ENCODE results near the gene TXNRD2. TPM values are rescaled to one million over a fixed set of nuclear protein-coding genes. Genes with fewer than 3 reads are reported as not detected.

TXNRD2 gene
- total and polyA plus RNA-seq, 8 donors = 6.4 to 69.5 (median 42.3) TPM

DNA sequence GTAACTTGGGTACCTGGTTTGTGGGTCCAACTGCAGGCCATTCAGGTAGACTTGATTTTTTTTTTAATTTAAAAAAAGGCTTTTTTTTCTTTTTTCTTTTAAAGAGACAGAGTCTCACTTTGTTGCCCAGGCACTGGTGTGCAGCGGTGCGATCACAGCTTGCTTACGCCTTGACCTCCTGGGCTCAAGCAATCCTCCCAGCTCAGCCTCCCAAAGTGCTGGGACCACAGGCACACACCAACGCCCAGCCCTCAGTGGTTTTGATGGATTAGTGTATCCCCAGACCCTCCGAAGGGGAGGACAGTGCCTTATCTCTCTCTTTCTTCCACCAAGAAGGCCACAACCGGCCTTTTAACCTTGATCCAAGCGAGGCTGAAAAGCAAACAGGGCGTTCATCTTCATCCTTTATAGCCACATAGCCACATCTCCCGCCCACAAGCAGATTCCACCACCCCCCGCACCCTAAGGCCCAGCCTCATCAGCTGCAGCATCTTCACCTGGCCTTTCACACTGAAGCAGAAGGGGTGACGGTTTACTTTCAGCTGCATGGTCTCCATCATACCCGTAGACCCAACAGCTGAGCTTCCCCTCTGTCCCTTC is 17.6 kb downstream of the TXNRD2 start:
- H3K36me3 ChIP-seq = peaks cover 1 to 23% (median 15%) of the 10 kb centered on the region in 4 donors
- 85 to 93% (median 87%) methylated on average over 12 of the region's 12 CpGs for WGBS, 5 donors
- no peaks in the 10 kb centered on the region for H3K9me3 ChIP-seq
- TF ChIP-seq POLR2A (IDR thresholded peaks at IDR 0.05) (no peak), POLR2AphosphoS5 (IDR thresholded peaks at IDR 0.05) (no peak), EP300 (IDR thresholded peaks at IDR 0.05) (no peak)
- TF ChIP-seq, protein P1, sequence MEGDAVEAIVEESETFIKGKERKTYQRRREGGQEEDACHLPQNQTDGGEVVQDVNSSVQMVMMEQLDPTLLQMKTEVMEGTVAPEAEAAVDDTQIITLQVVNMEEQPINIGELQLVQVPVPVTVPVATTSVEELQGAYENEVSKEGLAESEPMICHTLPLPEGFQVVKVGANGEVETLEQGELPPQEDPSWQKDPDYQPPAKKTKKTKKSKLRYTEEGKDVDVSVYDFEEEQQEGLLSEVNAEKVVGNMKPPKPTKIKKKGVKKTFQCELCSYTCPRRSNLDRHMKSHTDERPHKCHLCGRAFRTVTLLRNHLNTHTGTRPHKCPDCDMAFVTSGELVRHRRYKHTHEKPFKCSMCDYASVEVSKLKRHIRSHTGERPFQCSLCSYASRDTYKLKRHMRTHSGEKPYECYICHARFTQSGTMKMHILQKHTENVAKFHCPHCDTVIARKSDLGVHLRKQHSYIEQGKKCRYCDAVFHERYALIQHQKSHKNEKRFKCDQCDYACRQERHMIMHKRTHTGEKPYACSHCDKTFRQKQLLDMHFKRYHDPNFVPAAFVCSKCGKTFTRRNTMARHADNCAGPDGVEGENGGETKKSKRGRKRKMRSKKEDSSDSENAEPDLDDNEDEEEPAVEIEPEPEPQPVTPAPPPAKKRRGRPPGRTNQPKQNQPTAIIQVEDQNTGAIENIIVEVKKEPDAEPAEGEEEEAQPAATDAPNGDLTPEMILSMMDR (IDR thresholded peaks at IDR 0.05) = no peak
- H3K4me1 ChIP-seq = no peaks in the 10 kb centered on the region
- H3K27ac ChIP-seq = no peak overlapping the region
- intact Hi-C loops (cut with DNase I; ENCODE audit: low total_unique reads) = no loop called here
- DNase-seq = no peak
- H3K4me3 ChIP-seq = no peak overlapping the region
- no peaks in the 10 kb centered on the region for H3K27me3 ChIP-seq

DNA sequence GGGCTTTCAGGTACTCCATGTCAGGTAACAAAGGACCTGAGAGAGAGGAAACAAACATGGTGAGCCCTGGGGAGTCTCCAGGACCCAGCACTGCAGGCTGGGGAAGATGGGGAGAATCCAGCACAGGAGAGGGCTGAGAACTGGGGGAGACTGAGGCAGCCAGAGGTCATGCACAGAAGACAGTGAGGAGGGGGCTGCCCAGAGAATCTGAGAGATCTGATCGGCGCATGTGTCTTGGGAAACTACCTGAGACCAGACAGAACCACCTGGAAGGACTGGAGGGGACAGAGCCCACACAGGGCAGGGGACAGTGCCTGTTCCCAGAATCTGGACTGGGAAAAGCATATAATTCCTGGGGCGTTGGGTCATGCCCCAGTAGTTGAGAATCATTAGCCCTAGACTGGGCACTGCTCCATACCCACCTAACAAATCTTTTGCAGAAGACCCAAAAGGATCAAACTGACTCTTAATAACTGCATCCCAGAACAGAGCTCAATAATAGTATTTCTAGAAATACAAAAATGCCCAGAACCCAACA is 20.0 kb downstream of the TXNRD2 start:
- peaks cover 0 to 15% (median 4%) of the 10 kb centered on the region in 4 donors for H3K4me1 ChIP-seq
- no peaks in the 10 kb centered on the region for H3K27me3 ChIP-seq
- no peak overlapping the region for H3K27ac ChIP-seq
- intact Hi-C loops (cut with DNase I; ENCODE audit: low total_unique reads) = no loop called here
- peaks cover 21 to 47% (median 36%) of the 10 kb centered on the region in 4 donors for H3K36me3 ChIP-seq
- TF ChIP-seq EP300 (IDR thresholded peaks at IDR 0.05) (no peak), POLR2A (IDR thresholded peaks at IDR 0.05) (no peak), POLR2AphosphoS5 (IDR thresholded peaks at IDR 0.05) (no peak)
- TF ChIP-seq, protein P1 (IDR thresholded peaks at IDR 0.05) = no peak
- WGBS, 5 donors = 64 to 86% (median 68%) methylated on average over 3 of the region's 3 CpGs
- no peak overlapping the region for H3K4me3 ChIP-seq
- H3K9me3 ChIP-seq = no peaks in the 10 kb centered on the region
- no peak for DNase-seq

DNA sequence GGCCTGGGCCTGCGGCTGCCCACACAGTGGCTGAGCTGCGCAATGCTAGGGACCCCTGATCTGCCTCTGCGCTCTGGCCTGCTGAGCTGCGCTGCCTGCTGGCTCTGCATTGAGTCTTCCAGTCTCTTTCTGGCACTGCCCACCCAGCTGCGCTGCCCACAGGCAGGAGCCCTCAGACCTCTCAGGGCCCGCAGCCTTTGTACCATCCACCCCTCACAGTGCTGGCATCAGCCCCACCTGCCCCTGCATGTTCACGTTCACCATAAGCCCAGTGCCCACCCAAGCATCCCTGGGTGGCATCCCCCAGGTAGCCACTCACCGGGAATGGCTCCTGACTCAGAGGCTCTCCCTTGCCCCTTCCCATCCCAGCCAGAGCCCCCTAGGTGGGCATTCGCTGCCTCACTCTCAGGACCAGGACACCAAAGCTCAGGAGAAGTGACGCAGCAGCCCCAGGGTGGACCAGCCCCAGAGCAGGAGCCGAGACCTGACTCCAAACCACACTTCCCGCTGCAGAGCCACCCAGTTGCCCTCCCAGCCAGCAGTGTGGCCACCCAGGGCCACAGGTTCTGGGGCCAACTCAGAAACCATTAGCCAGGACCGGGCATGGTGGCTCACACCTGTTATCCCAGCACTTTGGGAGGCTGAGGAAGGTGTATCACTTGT is 21.8 kb downstream of the TXNRD2 start:
- peaks cover 0 to 18% (median 4%) of the 10 kb centered on the region in 4 donors for H3K4me1 ChIP-seq
- H3K9me3 ChIP-seq = no peaks in the 10 kb centered on the region
- peaks cover 33 to 65% (median 54%) of the 10 kb centered on the region in 4 donors for H3K36me3 ChIP-seq
- H3K4me3 ChIP-seq = no peak overlapping the region
- WGBS, 5 donors = 94 to 100% (median 95%) methylated on average over 8 to 13 of the region's 13 CpGs
- no peak overlapping the region for H3K27ac ChIP-seq
- no peaks in the 10 kb centered on the region for H3K27me3 ChIP-seq
- no peak for TF ChIP-seq POLR2A (IDR thresholded peaks at IDR 0.05)
- TF ChIP-seq, protein P1 (IDR thresholded peaks at IDR 0.05) = no peak
- TF ChIP-seq POLR2AphosphoS5 (IDR thresholded peaks at IDR 0.05) = no peak
- TF ChIP-seq EP300 (IDR thresholded peaks at IDR 0.05) = no peak
- no peak for DNase-seq
- intact Hi-C loops (cut with DNase I; ENCODE audit: low total_unique reads) = no loop called here

DNA sequence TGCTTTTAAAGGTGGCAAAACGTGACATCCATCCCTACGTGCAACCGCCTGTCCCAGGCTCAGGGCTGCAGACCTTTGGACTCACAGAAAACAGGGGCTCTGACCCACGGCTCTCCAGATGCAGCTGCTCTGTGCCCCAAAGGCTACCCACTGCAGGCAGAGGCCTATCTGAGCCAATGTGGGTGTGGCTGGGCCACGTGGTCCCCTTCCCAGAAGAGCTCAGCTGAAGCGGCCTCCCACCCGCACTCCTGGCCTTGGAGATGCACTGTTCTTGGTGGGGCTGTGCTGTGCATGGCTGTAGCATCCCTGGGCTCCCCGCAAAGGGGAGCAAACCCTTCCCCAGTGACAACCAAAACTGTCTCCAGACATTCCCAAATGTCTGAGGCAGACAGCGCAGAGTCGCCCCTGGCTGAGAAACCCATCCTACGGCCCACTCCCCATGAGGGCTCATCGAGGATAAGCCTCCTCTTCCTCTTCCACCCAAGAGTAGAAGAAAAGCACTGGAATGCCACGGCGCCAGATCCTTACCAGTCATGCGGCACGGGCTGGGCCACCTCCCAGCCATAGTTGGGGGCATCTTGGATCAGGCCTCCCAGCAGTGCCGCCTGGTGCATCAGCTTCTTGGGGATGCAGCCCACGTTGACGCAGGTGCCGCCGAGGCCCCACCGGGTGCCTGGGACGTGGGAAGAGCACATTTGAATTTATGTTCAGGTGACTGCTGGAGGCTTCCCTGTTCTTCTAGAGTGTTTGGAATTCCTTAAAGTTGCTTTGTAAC is 23.1 kb downstream of the TXNRD2 start:
- no peak for DNase-seq
- Histone ChIP-seq H3K27ac (no peak overlapping the region), H3K36me3 (peaks cover 45 to 72% (median 60%) of the 10 kb centered on the region in 4 donors), H3K4me1 (peaks cover 0 to 18% (median 4%) of the 10 kb centered on the region in 4 donors), H3K27me3 (no peaks in the 10 kb centered on the region), H3K4me3 (no peak overlapping the region), H3K9me3 (no peaks in the 10 kb centered on the region)
- intact Hi-C loops (cut with DNase I; ENCODE audit: low total_unique reads) = no loop called here
- TF ChIP-seq EP300 (IDR thresholded peaks at IDR 0.05) (no peak), POLR2A (IDR thresholded peaks at IDR 0.05) (no peak), POLR2AphosphoS5 (IDR thresholded peaks at IDR 0.05) (no peak)
- TF ChIP-seq, protein P1 (IDR thresholded peaks at IDR 0.05) = no peak
- 82 to 86% (median 82%) methylated on average over 14 to 23 of the region's 23 CpGs for WGBS, 5 donors
